GM19025 (cell line): ENCODE measurements around the gene OR52A5.
A peak's percentile ranks its signal among the peaks of the same experiment; 100 is the strongest.
"Not testable (repeated sequence)": the region's sequence is repeated elsewhere in the genome, so short reads cannot be mapped to it uniquely, and the experiment has no call there.

Experiments
- ATAC-seq: cut with Tn5 transposase; IDR thresholded peaks from one replicate; pipeline ENCODE4 v1.9.1; 2021; ENCODE audit warnings: mild to moderate bottlenecking, low read depth, moderate library complexity; ENCODE audit not compliant: unreplicated experiment

Gene OR52A5

DNA sequence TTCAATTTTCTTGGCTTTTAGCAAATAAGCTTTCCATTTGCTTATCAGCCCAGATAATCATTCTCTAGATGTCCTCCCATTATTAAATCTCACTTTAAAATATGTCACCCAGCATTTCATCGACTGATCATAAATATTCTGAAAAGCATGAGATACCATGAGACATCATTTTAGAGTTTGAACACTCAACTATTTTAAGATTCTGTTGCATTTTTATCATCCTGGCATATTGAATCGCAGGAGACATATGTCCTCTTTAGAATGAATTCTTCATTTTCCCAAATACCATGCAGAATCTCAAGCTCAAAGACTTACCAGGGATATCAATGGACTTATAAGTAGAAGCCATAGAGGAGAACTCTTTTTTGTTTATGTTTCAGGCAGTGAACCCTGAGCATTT is at the start of gene OR52A5:
TSS of gene OR52A5 (minus strand) at position 361 of the 400 bp plus-strand sequence. CDS start 5,714 bp downstream, outside the sequence.
- ATAC-seq: no peak

DNA sequence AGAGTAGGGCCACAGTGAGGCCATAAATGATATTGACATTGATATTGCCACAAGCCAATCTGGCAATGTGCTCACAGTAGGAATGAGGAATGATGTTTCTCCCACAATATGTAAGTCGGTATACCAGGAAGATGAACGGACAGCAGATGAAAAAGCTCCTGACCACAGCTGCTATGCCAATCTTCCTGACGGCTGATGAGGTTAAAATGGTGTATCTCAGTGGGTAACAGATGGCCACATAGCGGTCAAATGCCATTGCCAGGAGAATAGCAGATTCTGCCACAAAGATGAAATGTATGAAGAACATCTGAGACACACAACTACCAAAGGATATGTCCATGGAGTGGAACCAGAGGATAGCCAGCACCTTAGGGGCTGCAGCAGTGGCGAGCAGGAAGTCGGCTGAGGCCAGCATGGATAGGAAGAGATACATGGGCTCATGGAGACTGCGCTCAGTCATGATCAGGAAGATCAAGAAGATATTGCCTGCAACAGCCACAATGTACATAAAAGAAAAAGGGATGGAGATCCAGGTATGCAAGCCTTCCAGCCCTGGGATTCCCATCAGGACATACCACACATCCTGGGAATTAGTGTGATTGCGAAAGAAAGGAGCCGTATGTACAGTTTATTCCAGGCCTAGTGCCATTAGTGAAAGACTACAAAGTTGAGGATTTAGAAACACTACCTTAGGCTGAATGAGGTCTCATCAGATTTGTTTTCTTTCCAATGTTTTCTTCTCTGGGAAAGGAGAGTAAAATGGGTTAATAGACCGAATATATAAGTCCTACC is 40.1 kb upstream of the OR52A5 start:
- ATAC-seq: no peak

DNA sequence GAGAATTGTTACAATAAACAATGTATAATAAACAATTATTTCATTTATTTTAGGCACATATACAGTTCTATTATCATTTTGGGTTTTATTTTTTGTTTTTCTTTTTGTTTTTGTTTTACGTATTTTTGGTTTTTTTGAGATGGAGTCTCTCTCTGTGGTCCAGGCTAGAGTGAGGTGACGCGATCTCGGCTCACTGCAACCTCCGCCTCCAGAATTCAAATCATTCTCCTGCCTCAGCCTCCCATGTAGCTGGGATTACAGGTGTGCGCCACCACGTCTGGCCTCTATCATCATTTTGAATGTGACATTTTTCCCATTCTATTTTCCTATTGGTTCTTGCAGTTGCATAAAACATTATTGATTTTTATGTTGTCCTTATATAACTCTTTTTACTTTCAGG is 36.8 kb upstream of the OR52A5 start:
- no peak for ATAC-seq

DNA sequence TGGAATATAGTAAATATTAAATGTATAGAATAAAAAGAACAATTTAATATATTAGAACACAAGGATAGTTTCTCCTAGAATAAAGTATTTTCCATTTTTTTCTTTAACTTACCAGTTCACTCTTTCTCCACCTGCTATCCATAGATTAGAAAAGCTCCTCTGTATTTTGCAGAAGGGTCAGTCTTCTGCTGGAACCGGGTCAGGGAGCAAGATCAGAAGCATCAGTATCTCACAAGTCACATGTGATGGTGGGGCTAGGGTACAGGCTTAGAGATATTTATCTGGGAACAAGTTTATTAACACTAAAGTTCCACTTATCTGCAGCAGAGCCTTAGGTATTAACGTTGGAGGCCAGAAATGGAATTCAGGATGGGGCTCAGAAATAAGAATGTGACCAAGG is 33.7 kb upstream of the OR52A5 start:
- no peak for ATAC-seq

DNA sequence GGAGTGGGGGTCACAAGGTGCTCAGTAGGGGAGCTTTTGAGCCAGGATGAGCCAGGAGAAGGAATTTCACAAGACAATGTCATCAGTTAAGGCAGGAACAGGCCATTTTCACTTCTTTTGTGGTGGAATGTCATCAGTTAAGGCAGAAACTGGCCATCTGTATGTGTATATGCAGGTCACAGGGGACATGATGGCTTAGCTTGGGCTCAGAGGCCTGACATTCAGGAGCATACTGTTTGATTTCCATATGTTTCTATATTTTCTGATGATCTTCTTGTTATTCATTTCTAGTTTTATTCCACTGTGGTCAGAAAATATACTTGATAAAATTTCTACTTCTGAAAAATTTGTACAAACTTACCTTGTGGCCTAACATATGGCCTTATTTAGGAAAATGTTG is 27.7 kb upstream of the OR52A5 start:
- not testable (repeated sequence) for ATAC-seq

DNA sequence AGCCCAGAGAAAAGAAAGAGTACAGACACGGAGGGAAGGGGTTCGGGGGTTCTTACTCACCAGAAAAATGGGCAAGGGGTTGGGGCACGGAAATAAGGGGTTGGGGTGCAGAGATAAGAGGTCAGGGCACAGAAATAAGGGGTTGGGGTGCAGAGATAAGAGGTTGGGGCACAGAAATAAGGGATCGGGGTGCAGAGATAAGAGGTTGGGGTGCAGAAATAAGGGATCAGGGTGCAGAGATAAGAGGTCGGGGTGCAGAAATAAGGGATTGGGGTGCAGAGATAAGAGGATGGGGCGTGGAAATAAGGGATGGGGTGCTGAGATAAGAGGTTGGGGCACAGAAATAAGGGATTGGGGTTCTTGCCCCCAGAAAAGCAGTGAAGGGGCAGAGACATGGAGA is 26.7 kb upstream of the OR52A5 start:
- not testable (repeated sequence) for ATAC-seq

DNA sequence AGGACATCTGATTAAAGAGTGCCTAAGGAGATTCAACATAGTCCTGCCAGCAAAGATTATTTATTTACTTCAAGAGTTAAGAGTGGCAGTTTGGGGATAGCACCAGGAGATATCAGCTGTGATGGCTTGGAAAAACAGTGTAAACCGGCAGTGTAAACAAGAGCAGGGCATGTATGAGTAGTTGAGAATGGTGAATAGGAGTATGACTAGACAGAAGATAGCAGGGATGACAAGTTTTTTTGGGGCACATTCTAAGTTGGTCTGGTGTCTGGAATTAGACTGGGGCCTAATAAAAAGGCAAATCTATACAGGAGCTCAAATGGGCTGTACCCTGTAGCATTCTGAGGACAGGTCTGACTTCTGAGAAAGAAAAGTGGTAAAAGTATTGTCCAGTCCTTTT is 22.9 kb upstream of the OR52A5 start:
- not testable (repeated sequence) for ATAC-seq

DNA sequence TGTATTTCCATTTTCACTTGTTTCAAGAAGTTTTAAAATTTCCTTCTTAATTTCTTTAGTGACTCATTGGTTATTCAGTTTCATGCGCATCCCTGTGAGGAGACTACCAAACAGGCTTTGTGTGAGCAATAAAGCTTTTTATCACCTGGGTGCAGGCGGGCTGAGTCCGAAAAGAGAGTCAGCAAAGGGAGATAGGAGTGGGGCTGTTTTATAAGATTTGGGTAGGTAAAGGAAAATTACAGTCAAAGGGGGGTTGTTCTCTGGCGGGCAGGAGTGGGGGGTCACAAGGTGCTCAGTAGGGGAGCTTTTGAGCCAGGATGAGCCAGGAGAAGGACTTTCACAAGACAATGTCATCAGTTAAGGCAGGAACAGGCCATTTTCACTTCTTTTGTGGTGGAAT is 22.1 kb upstream of the OR52A5 start:
- ATAC-seq: not testable (repeated sequence)

DNA sequence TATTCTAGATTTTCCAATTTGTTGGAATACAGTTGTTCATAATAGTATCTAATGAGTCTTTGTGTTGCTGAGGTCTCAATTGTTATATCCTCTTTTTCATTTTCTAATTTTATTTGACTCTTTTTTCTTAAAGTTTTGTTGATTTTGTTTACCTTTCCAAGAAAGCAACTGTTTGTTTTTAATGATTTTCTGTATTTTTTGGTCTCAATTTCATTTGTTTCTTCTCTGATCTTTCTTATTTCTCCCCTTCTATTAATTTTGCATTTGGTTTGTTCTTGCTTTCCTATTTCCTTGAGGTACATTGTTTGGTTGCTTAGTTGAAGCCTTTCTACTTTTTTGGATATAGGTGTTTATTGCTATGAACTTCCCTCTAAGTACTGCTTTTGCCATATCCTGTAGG is 21.6 kb upstream of the OR52A5 start:
- ATAC-seq: no peak

DNA sequence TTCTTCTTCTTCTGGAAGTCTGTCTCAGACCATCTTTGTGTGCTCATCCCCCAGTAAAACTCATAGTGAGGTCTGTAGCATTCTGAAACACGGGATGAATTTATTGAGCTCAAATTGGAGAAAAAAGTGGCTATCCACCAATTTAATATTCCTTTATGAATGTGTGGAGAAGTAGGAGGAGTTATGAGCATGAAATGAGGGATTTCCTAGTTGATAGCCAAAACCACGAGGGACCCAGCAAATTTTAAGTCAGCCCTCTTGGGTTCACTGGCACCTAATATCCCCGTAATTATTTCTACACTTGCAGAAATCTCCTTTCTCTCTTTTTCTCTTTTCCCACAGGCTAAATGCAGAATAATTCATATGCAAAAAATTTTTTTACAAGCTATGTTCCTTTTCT is 16.5 kb upstream of the OR52A5 start, which contains the start of gene OR52A1:
TSS of gene OR52A1 (minus strand) at position 101 of the 400 bp plus-strand sequence. CDS start 2,388 bp downstream, outside the sequence.
- ATAC-seq: no peak

DNA sequence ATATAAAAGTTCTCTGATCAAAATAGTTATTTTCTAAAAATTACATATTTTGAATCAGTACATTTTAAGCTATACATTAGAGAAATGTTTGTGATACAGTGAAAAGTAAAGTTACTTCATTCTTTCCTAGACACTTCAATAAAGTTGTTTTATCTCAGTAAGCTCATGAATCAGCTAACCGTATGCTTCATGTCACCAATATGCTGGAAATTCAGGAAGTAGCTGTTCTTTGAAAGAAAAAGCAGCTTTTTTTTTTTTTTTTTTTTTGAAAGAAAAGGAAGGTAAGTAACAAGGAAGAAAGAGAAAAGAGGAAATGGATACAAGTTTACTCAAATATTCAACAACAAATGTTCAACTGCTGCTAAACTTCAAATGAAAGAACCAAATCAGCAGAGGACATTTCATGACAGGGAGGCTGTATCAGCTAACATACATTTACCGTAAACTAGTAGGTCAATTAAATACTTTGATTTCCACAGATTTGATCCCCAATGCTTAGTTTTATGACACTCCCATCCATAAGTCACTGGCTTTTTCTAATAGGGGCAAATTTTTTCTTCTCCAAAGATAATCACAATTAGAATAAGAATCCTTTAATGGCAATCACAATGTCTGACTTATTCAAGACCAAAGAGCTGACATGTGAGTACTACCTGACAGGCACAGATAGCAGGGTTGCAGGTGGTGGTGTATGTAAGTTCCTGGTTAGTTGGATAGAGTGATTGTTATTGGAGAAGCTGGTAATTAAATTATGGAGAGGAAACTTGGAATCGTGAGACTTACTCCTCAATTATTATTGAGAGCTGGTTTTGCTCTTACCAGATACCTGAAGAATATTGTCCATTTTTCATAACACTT is 15.6 kb upstream of the OR52A5 start:
- no peak for ATAC-seq

DNA sequence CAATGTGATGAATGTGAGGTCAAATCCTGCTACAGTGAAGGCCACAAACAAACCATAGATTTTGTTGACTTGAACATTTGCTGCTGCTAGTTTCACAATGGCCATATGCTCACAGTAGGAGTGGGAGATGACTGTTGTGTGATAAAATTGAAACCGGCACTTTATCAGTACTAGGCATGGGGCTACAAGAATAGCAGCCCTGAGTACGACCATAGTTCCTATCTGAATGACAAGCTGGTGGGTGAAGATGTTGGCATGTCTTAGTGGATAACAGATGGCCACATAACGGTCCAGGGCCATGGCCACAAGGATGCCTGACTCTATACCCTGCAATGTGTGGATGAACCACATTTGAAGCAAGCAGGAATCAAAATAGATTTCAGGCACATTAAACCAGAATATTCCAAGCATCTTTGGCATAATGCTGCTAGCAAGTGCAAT is 13.6 kb upstream of the OR52A5 start:
- no peak for ATAC-seq

DNA sequence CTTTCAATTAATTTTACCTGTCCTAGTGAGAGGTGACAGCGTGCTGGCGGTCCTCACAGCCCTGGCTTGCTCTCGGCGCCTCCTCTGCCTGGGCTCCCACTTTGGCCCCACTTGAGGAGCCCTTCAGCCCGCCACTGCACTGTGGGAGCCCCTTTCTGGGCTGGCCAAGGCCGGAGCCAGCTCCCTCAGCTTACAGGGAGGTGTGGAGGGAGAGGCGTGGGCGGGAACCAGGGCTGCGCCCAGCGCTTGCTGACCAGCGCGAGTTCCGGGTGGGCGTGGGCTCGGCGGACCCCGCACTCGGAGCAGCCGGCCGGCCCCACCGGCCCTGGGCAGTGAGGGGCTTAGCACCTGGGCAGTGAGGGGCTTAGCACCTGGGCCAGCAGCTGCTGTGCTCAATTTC is 6.0 kb upstream of the OR52A5 start:
- ATAC-seq: not testable (repeated sequence)

DNA sequence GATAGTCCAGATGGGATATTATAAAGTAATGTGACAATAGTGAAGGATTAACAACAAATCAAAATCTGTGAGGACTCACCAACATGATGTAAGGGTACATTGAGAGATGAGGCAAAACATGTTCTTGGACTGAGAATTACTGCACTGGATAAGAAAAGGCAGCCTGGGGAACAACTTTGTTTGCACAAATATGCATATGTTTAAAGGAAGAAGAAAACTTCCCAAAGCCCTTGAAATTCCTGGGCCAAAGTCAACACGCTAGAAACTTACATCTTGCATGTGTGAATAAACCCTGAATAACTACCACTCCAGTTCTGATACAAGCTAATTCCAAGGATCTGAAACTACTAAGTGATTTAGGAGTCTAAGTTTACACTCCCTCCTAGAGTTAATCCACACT is 1.1 kb downstream of the OR52A5 start:
- ATAC-seq: no peak

DNA sequence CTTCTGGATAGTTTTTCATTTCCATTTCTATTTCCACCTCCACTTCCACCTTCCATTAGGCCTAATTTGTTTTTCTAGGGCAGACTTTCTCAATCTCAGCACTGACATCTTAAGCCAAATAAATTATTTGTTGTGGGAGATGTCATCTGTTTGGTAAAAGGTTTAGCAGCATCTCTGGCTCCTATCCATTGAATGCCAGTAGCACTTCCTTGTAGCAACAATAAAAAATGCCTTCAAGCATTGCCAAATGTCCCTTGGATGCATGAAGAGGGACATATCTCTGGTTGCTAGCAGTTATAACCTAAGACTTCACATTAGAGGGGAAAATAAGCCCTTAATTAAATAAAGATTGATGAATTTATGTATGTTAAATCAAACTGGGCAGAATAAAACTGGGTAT is 1.9 kb downstream of the OR52A5 start:
- ATAC-seq: no peak

DNA sequence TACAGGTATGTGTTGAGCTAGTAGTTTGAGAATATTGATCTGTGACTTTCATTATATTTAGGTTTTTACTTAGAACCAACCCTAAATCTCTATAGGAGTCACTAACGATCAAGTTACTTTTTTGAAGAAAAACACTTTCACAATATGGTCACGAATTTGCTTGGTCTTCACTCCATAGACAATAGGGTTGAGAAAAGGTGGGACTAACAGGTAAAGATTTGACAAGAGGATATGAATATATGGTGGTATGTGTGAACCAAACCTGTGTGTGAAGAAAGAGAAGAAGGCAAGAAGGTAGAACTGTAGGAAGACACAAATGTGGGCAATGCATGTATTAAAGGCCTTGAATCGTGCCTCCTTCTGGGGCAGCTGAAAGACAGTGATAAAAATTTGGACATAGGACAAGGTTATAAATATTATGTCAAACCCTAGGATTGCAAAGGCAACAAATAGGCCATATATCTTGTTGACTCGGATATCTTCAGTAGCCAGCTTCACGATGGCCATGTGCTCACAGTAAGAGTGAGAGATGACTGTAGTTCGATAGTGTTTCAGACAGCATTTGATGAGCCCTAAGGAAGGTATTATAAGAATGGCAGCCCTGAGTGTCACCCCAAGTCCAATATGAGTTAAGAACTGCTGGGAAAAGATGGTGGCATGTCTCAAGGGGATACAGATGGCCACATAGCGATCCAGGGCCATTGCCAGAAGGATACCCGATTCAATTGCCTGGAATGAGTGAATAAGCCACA is 6.4 kb downstream of the OR52A5 start:
- no peak for ATAC-seq

DNA sequence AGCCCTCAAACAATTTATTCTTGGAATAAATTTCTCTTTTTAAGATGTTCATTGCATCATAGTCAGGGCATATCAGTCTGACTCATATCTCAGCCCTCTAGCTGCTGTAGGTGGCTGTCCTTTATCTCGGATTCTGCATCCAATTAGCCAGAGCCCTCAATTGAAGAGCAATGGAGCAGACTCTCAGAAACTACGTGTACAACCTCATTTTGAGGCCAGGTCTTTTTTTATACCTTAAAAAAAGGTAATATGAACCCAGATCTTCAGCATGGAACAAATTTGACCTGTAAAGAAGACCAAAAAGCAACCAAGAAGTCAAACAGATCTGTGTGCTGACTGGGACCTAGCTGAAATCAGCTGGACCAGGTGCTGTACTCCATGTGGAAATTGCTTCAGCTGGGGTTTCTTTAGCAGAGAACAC is 8.7 kb downstream of the OR52A5 start:
- no peak for ATAC-seq

DNA sequence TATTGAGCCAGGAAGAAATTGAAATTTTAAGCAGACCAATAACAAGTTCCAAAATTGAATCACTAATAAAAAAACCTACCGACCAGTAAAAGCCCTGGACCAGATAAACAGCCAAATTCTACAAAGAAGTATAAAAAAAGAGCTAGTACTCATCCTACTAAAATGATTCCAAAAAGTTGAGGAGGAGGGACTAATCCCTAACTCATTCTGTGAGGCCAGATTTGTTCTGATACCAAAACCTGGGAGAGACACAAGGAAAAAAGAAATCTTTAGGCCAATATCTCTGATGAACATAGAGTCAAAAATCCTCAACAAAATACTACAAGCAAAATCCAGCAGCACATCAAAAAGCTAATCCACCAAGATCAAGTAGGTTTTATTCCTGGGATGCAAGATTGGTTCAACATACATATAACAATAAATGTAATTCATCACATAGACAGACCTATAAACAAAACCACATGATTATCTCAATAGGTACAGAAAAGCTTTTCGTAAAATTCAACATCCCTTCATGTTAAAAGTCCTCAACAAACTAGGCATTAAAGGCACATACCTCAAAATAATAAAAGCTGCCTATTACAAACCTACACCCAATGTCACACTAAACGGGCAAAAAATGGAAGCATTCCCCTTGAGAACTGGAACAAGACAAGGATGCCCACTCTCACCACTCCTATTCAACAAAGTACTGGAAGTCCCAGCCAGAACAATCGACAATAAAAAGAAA is 13.1 kb downstream of the OR52A5 start:
- ATAC-seq: no peak

DNA sequence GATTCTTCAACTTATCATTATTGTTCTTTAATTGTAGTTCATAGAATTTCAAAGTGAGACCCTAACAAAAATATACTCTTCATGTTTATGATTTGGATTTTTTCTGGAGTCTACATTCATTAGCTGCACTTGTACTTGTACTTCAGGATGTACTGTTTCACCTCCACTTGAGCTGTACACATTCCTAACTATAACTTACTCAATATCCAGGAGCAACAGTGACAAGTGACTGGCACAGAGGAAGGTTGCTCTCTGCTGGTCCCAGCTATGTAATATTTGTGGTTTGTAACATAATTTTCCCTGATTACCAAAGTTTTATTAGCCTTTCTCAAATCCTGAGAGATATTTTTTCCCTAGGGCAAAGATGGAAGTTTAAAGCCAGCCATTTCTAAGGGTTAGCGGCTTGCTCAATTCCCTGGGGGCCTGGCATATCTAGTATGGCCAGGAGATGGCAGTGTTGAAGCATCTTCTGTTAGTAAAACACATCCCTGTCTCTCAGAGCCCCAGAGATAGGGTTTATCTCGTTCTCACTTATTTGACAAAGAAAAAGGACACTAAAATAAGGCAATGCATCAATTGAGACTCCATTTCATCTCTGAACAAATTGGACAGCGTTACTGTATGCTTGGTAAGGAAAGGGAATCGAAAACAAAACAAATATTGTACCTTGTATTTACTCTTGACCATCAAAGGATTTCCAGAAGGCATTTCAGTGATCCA is 14.2 kb downstream of the OR52A5 start:
- ATAC-seq: peak; percentile 87
